H1 (cell line): Measurements from ENCODE around the gene SKA1. TPM values are rescaled to one million over a fixed set of nuclear protein-coding genes. Genes with fewer than 3 reads are reported as not detected.

ENCODE experiments used
- CTCF ChIA-PET: fragments of 300-600 bp; sonication (Branson Sonifier 250); formaldehyde crosslinking; loops from one replicate; lab custom pipeline; 2021; ENCODE audit not compliant: partially characterized antibody; lab: Charles Lee
- POLR2A ChIA-PET: fragments of 300-600 bp; sonication (Branson Sonifier 250); formaldehyde crosslinking; loops from one replicate; lab custom pipeline; 2021; ENCODE audit warnings: inconsistent platforms; ENCODE audit not compliant: partially characterized antibody; lab: Charles Lee
- DNase-seq, 2 experiments: peaks; one replicate each; pipeline versions ENCODE4 v3.0.0 to v3.0.0-alpha.2; 2010 to 2022; ENCODE audit warnings: low spot score in 2 of 2, low read depth in 1 of 2, mixed read lengths in 1 of 2
- FAIRE-seq: peaks from 2 replicates; lab custom pipeline; 2011; peaks lifted over from hg19 to GRCh38; lab: Jason Lieb, UNC
- H2AFZ ChIP-seq: 2 replicates; pipeline ENCODE4 v1.8.1; 2012; ENCODE audit warnings: low read length, inconsistent platforms
- H2AK5ac ChIP-seq: 2 replicates; pipeline ENCODE4 v1.6.1; 2013; ENCODE audit warnings: low read depth, low read length
- H2BK120ac ChIP-seq: replicated peaks from 2 replicates; pipeline ENCODE3; 2013; ENCODE audit warnings: low read depth, low read length, inconsistent platforms
- H2BK12ac ChIP-seq: 2 replicates; pipeline ENCODE4 v1.6.1; 2013; ENCODE audit warnings: low read depth, low read length
- H2BK15ac ChIP-seq: 2 replicates; pipeline ENCODE4 v1.6.1; 2013; ENCODE audit warnings: low read length
- H2BK20ac ChIP-seq: 2 replicates; pipeline ENCODE4 v1.6.1; 2013; ENCODE audit warnings: low read length
- H2BK5ac ChIP-seq: 2 replicates; pipeline ENCODE4 v1.6.1; 2013; ENCODE audit warnings: low read depth, low read length
- H3K14ac ChIP-seq: 2 replicates; pipeline ENCODE4 v1.6.1; 2013; ENCODE audit warnings: inconsistent platforms; ENCODE audit not compliant: insufficient read length
- H3K18ac ChIP-seq: 2 replicates; pipeline ENCODE4 v1.6.1; 2013; ENCODE audit warnings: low read length; ENCODE audit errors: extremely low read depth
- H3K23ac ChIP-seq: 2 replicates; pipeline ENCODE4 v1.6.1; 2013; ENCODE audit warnings: inconsistent platforms; ENCODE audit not compliant: insufficient read length
- H3K23me2 ChIP-seq: 2 replicates; pipeline ENCODE4 v1.6.1; 2013; ENCODE audit warnings: low read depth, low read length
- H3K27ac ChIP-seq: 2 replicates; pipeline ENCODE4 v1.6.1; 2011; ENCODE audit warnings: low read depth, low read length, inconsistent platforms
- H3K27me3 ChIP-seq, 4 experiments: replicated peaks in 1 of 4; 1 replicate in 1 of 4; 2 replicates in 3 of 4; pipeline versions ENCODE4 v1.6.1 to v1.8.1; 2011 to 2013; ENCODE audit warnings: low read length in 3 of 4, mild to moderate bottlenecking in 3 of 4, inconsistent platforms in 2 of 4, mixed read lengths in 2 of 4, moderate library complexity in 1 of 4; ENCODE audit not compliant: control insufficient read depth in 3 of 4, insufficient read depth in 3 of 4; ENCODE audit errors: extremely low read depth in 1 of 4
- H3K36me3 ChIP-seq, 4 experiments: 2 replicates each; pipeline versions ENCODE4 v1.6.1 to v1.8.1; 2011 to 2013; ENCODE audit warnings: mild to moderate bottlenecking in 4 of 4, low read length in 3 of 4, moderate library complexity in 2 of 4, control low read depth in 1 of 4, inconsistent platforms in 1 of 4; ENCODE audit not compliant: insufficient read depth in 4 of 4, control insufficient read depth in 2 of 4
- H3K4ac ChIP-seq: replicated peaks from 2 replicates; pipeline ENCODE3; 2013; ENCODE audit warnings: low read length, low read depth, mixed read lengths, inconsistent platforms; ENCODE audit not compliant: insufficient read length
- H3K4me1 ChIP-seq, 4 experiments: replicated peaks in 1 of 4; 1 replicate in 1 of 4; 2 replicates in 3 of 4; pipeline versions ENCODE4 v1.6.1 to v1.8.1; 2011 to 2013; ENCODE audit warnings: low read length in 3 of 4, inconsistent platforms in 2 of 4, mixed read lengths in 1 of 4; ENCODE audit not compliant: insufficient read depth in 4 of 4, control insufficient read depth in 3 of 4
- H3K4me2 ChIP-seq, 2 experiments: 2 replicates each; pipeline versions ENCODE4 v1.6.1 to v1.8.1; 2011 to 2013; ENCODE audit warnings: low read depth in 2 of 2, low read length in 2 of 2, control low read depth in 1 of 2, inconsistent platforms in 1 of 2, mild to moderate bottlenecking in 1 of 2; ENCODE audit not compliant: insufficient read depth in 1 of 2
- H3K4me3 ChIP-seq, 4 experiments: fragments of 200-600, 300-600 bp in 1 of 4; sonication (generic), shearing (Covaris generic), sonication (Bioruptor Twin) in 1 of 4; 2 replicates each; pipeline versions ENCODE4 v1.5.1 to v1.8.1; 2011 to 2016; ENCODE audit warnings: low read length in 4 of 4, low read depth in 3 of 4, control low read depth in 2 of 4, inconsistent platforms in 2 of 4, mild to moderate bottlenecking in 2 of 4, mixed read lengths in 1 of 4, moderate library complexity in 1 of 4; ENCODE audit not compliant: insufficient read depth in 2 of 4; ENCODE audit errors: extremely low read depth in 1 of 4
- H3K56ac ChIP-seq: replicated peaks from 2 replicates; pipeline ENCODE3; 2013; ENCODE audit warnings: low read depth, mild to moderate bottlenecking, mixed read lengths, low read length, inconsistent platforms; ENCODE audit not compliant: insufficient read length
- H3K79me1 ChIP-seq: 2 replicates; pipeline ENCODE4 v1.6.1; 2013; ENCODE audit warnings: low read depth, low read length, control low read depth
- H3K79me2 ChIP-seq, 2 experiments: 2 replicates each; pipeline versions ENCODE4 v1.6.1 to v1.8.1; 2012 to 2013; ENCODE audit warnings: low read length in 2 of 2, mild to moderate bottlenecking in 2 of 2, inconsistent platforms in 1 of 2; ENCODE audit not compliant: insufficient read depth in 2 of 2, control insufficient read depth in 1 of 2
- H3K9ac ChIP-seq, 4 experiments: replicated peaks in 1 of 4; 1 replicate in 1 of 4; 2 replicates in 3 of 4; pipeline versions ENCODE4 v1.6.1 to v1.8.1; 2011 to 2013; ENCODE audit warnings: low read depth in 3 of 4, low read length in 3 of 4, control low read depth in 2 of 4, mild to moderate bottlenecking in 2 of 4, moderate library complexity in 2 of 4, inconsistent platforms in 1 of 4; ENCODE audit errors: extremely low read depth in 1 of 4
- H3K9me3 ChIP-seq, 2 experiments: 2 replicates each; pipeline versions ENCODE4 v1.6.1 to v1.8.1; 2012 to 2013; ENCODE audit warnings: mild to moderate bottlenecking in 2 of 2, moderate library complexity in 2 of 2, control low read depth in 1 of 2, inconsistent platforms in 1 of 2, low read depth in 1 of 2, low read length in 1 of 2, mixed read lengths in 1 of 2; ENCODE audit not compliant: insufficient read depth in 2 of 2
- H4K20me1 ChIP-seq, 2 experiments: replicated peaks in 1 of 2; 2 replicates each; pipeline versions ENCODE3 to v1.8.1; 2011 to 2013; ENCODE audit warnings: inconsistent platforms in 2 of 2, low read length in 2 of 2, mild to moderate bottlenecking in 1 of 2; ENCODE audit not compliant: insufficient read depth in 2 of 2, control insufficient read depth in 1 of 2
- H4K5ac ChIP-seq: 2 replicates; pipeline ENCODE4 v1.6.1; 2013; ENCODE audit warnings: low read length, low read depth, mixed read lengths, inconsistent platforms; ENCODE audit not compliant: insufficient read length
- H4K8ac ChIP-seq: 2 replicates; pipeline ENCODE4 v1.8.0; 2013; ENCODE audit warnings: mild to moderate bottlenecking, moderate library complexity, low read length, inconsistent platforms; ENCODE audit not compliant: insufficient read depth; ENCODE audit errors: extremely low read depth
- H4K91ac ChIP-seq: replicated peaks from 2 replicates; pipeline ENCODE3; 2013; ENCODE audit warnings: low read length, mixed read lengths, inconsistent platforms; ENCODE audit not compliant: insufficient read length
- RAD21 ChIP-seq, 2 experiments: IDR thresholded peaks in 1 of 2; conservative IDR thresholded peaks in 1 of 2; 2 replicates each; pipeline ENCODE4 v1.6.1; 2011; ENCODE audit warnings: low read depth in 2 of 2, low read length in 2 of 2, improper control_type of control experiment in 1 of 2, inconsistent platforms in 1 of 2, mild to moderate bottlenecking in 1 of 2, moderate library complexity in 1 of 2
- WGBS, 2 experiments: shearing (Covaris generic) in 1 of 2; methylation state at CpG; one replicate each; pipeline versions ENCODE4 v1.1.6 to v1.1.7; 2013 to 2015; ENCODE audit warnings: low lambda C conversion rate in 2 of 2, mixed read lengths in 2 of 2, inconsistent platforms in 1 of 2, low coverage in 1 of 2, missing lambda C conversion rate in 1 of 2; ENCODE audit not compliant: insufficient replicate concordance in 2 of 2, insufficient coverage in 1 of 2, insufficient read length in 1 of 2; ENCODE audit errors: extremely low coverage in 1 of 2, missing lambda C conversion rate in 1 of 2; 5-methylcytosine and 5-hydroxymethylcytosine counted together
- polyA plus RNA-seq, 7 experiments: library from polyadenylated mRNA; depleted of rRNA in 3 of 7; stranded (reverse) in 5 of 7; unstranded in 2 of 7; fragments of >200 nt in 5 of 7; fragments of 200-250 nt in 2 of 7; gene quantifications; 1 replicate in 5 of 7; 2 replicates in 1 of 7; 4 replicates in 1 of 7; pipeline versions ENCODE4 v1.2.1 to v1.2.3, GENCODE V29; 2011 to 2013; ENCODE audit warnings: missing spikeins in 2 of 7, mixed read lengths in 2 of 7
- total RNA-seq: library from RNA; stranded (reverse); fragmentation: NEBNext Ultra II Directional; extraction: Animal tissue kit (Norgen Biotek cat#: 25700); gene quantifications from 2 replicates; pipeline ENCODE4 v1.2.1, GENCODE V29; 2021

The SKA1 gene
- total and polyA plus RNA-seq, 2 of the 8 experiments (the other 6 are each of a cell fraction or from before 2014, with no cell fraction given) = 8.6 to 22.9 TPM

- no peak overlapping the region for H2BK120ac ChIP-seq
- no peak overlapping the region for H3K4ac ChIP-seq
- H4K91ac ChIP-seq = no peak overlapping the region
- no peak overlapping the region for H3K18ac ChIP-seq
- WGBS, 2 experiments = 43% methylated on average over 5 of the region's 5 CpGs; no CpG with 5 or more reads in 1 of the 2 experiments
- no peak overlapping the region for H3K14ac ChIP-seq
- no peak overlapping the region for H4K8ac ChIP-seq
- no peak for DNase-seq
- no peak overlapping the region for H3K27ac ChIP-seq
- no peak overlapping the region for H3K4me3 ChIP-seq
- H2AFZ ChIP-seq = peak overlapping the region; percentile 21; the same call in 1 of the 2 replicates
- no peaks in the 10 kb centered on the region for H3K79me1 ChIP-seq
- peaks cover 0 to 3% of the 10 kb centered on the region in 2 experiments for H4K20me1 ChIP-seq
- no peak overlapping the region for H3K56ac ChIP-seq
- H3K4me2 ChIP-seq = no peak overlapping the region
- H2BK12ac ChIP-seq = no peak overlapping the region
- H3K9me3 ChIP-seq = peaks cover 9 to 12% of the 10 kb centered on the region in 2 experiments
- no peak overlapping the region for H2BK15ac ChIP-seq
- no peak overlapping the region for H3K9ac ChIP-seq
- H3K23ac ChIP-seq = no peak overlapping the region
- POLR2A ChIA-PET = no interaction called here
- H2AK5ac ChIP-seq = no peak overlapping the region
- H3K36me3 ChIP-seq = no peaks in the 10 kb centered on the region
- H3K27me3 ChIP-seq = no peaks in the 10 kb centered on the region
- no peaks in the 10 kb centered on the region for H3K23me2 ChIP-seq
- no peaks in the 10 kb centered on the region for H3K79me2 ChIP-seq
- CTCF ChIA-PET = interaction anchor here (0.6 to 3.1 kb wide), 37 partner anchors 8 to 1829 kb away, joined by 3 to 30 read pairs (median 4); partner anchors contain the start of genes CFAP53 and MBD1
- H3K4me1 ChIP-seq = no peaks in the 10 kb centered on the region
- no peak overlapping the region for H4K5ac ChIP-seq
- no peak overlapping the region for H2BK20ac ChIP-seq
- no peak for FAIRE-seq
- H2BK5ac ChIP-seq = no peak overlapping the region
- TF ChIP-seq RAD21 (IDR thresholded peaks at IDR 0.05 in 1 of 2, conservative IDR thresholded peaks at IDR 0.05 in 1 of 2; ENCODE audit: low read depth in 2 of 2, low read length in 2 of 2) = peak; percentile 44 to 45; a peak in 3 of 4 replicates
These were observed 54.5 kb downstream of the SKA1 start for GRCh38 chr18:50429207-50429948.
